ENCODE data around the gene PABPN1L. TPM values are rescaled to one million over a fixed set of nuclear protein-coding genes. Genes with fewer than 3 reads are reported as not detected.

The PABPN1L gene
- total RNA-seq, 4 donors from 2014 or later, result not detected

GRCh38 chr16:88842308-88842756 is 24.1 kb downstream of the PABPN1L start:
- intact Hi-C loops (cut with DNase I), result no loop called here
- WGBS, result 93% methylated on average over 15 of the region's 15 CpGs
- TF ChIP-seq POLR2AphosphoS5 (IDR thresholded peaks at IDR 0.05), result no peak
- no peak for TF ChIP-seq EP300 (IDR thresholded peaks at IDR 0.05)
- TF ChIP-seq CTCF (IDR thresholded peaks at IDR 0.05), result no peak
- no peak for TF ChIP-seq POLR2A (IDR thresholded peaks at IDR 0.05; ENCODE audit: low read depth)
- Histone ChIP-seq H3K4me3 (no peak overlapping the region), H3K27ac (replicated peaks in 1 of 4) (no peak overlapping the region), H3K27me3 (no peaks in the 10 kb centered on the region), H3K9me3 (no peaks in the 10 kb centered on the region), H3K36me3 (peaks cover 24 to 68% (median 48%) of the 10 kb centered on the region in 4 donors), H3K4me1 (no peaks in the 10 kb centered on the region)
- no peak for DNase-seq (ENCODE audit: extremely low spot score)

DNA sequence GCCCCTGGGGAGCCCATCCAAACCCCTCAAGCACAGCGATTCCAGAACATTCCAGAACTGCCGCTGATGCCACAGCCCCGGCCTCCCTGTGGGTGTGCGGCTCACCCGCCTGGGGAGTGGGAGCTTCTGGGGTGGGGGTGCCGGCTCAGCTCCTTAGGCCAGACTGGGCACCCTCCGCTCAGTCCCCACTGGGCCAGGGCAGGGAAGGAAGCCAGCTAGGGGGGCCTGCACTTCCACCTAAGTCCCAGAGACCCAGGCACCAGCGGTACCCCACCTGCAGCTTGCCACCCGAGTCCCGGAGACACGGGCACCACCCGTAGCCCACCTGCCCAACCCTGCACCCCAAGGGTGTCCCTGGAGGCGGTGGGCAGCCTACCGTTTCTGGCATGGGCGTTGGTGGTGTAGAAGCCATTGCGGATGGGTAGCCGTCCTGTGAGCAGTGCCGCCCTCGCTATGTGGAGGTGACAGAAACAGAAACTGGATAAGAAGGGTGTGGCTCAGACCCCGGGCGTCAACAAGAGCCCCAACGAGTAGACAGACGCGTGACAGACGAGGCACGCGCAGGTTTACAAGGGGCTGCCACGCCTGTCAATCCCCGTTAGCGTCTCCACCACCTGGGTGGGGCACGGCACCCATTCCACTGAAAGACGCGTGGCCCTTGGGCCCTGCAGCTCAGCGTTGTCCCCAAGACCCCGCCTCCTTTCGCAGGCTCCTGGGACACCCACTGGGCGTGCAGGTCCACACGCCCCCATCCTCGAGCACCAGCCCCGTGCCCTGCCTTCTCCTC is 24.7 kb downstream of the PABPN1L start:
- Histone ChIP-seq H3K4me3 (no peak overlapping the region), H3K4me1 (no peaks in the 10 kb centered on the region), H3K27ac (replicated peaks in 1 of 4) (no peak overlapping the region), H3K9me3 (no peaks in the 10 kb centered on the region), H3K27me3 (no peaks in the 10 kb centered on the region), H3K36me3 (peaks cover 24 to 67% (median 48%) of the 10 kb centered on the region in 4 donors)
- TF ChIP-seq CTCF (IDR thresholded peaks at IDR 0.05) (no peak), EP300 (IDR thresholded peaks at IDR 0.05) (no peak), POLR2A (IDR thresholded peaks at IDR 0.05; ENCODE audit: low read depth) (no peak), POLR2AphosphoS5 (IDR thresholded peaks at IDR 0.05) (no peak)
- no peak for DNase-seq (ENCODE audit: extremely low spot score)
- 94% methylated on average over 33 of the region's 40 CpGs for WGBS
- intact Hi-C loops (cut with DNase I), result no loop called here

- Histone ChIP-seq H3K4me1 (no peaks in the 10 kb centered on the region), H3K4me3 (no peak overlapping the region), H3K27ac (replicated peaks in 1 of 4) (no peak overlapping the region), H3K36me3 (peaks cover 24 to 71% (median 52%) of the 10 kb centered on the region in 4 donors), H3K27me3 (no peaks in the 10 kb centered on the region), H3K9me3 (no peaks in the 10 kb centered on the region)
- TF ChIP-seq POLR2A (IDR thresholded peaks at IDR 0.05; ENCODE audit: low read depth) (no peak), EP300 (IDR thresholded peaks at IDR 0.05) (no peak), POLR2AphosphoS5 (IDR thresholded peaks at IDR 0.05) (no peak), CTCF (IDR thresholded peaks at IDR 0.05) (no peak)
- intact Hi-C loops (cut with DNase I), result no loop called here
- 96% methylated on average over 17 of the region's 30 CpGs for WGBS
- no peak for DNase-seq (ENCODE audit: extremely low spot score)
Measured at GRCh38 chr16:88840600-88841215, 25.8 kb downstream of the PABPN1L start.

- no peak for DNase-seq (ENCODE audit: extremely low spot score)
- intact Hi-C loops (cut with DNase I), result no loop called here
- Histone ChIP-seq H3K27me3 (no peaks in the 10 kb centered on the region), H3K27ac (replicated peaks in 1 of 4) (no peak overlapping the region), H3K9me3 (no peaks in the 10 kb centered on the region), H3K4me3 (no peak overlapping the region), H3K4me1 (no peaks in the 10 kb centered on the region), H3K36me3 (peaks cover 24 to 78% (median 59%) of the 10 kb centered on the region in 4 donors)
- 92% methylated on average over 22 of the region's 24 CpGs for WGBS
- TF ChIP-seq POLR2A (IDR thresholded peaks at IDR 0.05; ENCODE audit: low read depth) (no peak), POLR2AphosphoS5 (IDR thresholded peaks at IDR 0.05) (no peak), EP300 (IDR thresholded peaks at IDR 0.05) (no peak), CTCF (IDR thresholded peaks at IDR 0.05) (no peak)
Measured at GRCh38 chr16:88839745-88840599, 26.5 kb downstream of the PABPN1L start.

All from esophagus muscularis mucosa (tissue), 4 donors.